22Rv1 (cell line): Measurements from ENCODE around the gene GLRA1.

ENCODE experiments used
- CTCF ChIP-seq: fragments of 450-650 bp; IDR thresholded peaks from 2 replicates; pipeline ENCODE4 v1.5.1; 2017; ENCODE audit warnings: mild to moderate bottlenecking
- ZFX ChIP-seq: fragments of 450-650 bp; IDR thresholded peaks from 2 replicates; pipeline ENCODE4 v1.6.1; 2017; ENCODE audit warnings: antibody characterized with exemption, borderline replicate concordance

- TF ChIP-seq CTCF (no peak), ZFX (no peak)
These were observed 114.2 kb downstream of the GLRA1 start for GRCh38 chr5:151810449-151810848.
